NCI-H1048 (cell line): Measurements from ENCODE around the gene KCTD17.

Source experiments
- DNase-seq: peaks from one replicate; lab custom pipeline; 2025; lab: John Stamatoyannopoulos, UW

The KCTD17 gene

DNA sequence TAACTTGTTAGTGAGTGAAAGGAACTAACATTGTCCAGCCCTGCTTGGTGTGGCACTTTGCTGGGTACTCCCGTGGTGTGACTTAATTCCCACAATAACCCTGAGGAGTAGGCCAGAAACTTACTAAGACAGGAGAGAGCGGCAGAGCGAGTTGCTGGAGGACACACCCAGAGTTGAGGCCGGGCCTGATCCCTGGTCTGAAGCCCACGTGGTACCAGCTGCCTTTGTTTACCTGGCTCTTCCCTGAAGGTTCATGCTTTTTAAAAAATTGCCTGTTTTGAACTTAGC, 31.4 kb upstream of the KCTD17 start:
- DNase-seq, result no peak

DNA sequence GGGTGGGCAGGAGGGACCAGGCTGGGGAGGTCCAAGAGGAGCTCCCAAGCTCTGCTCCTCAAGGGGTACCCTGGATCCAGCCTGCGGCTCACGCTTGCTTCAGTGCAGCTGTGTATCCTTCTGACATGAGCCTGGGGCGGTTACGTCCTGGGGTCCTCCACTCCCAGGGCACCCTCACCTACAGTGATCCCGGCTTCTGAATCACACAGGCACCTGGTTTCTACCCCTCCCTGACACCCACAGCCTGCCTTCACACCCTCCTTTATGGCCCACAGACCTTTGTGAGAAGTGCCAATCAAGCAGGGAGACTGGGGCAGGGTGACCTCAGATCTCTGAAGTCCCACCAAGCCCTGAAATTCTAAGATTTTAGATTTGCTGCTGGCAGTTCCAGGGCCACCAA, 30.5 kb upstream of the KCTD17 start:
- DNase-seq, result no peak

DNA sequence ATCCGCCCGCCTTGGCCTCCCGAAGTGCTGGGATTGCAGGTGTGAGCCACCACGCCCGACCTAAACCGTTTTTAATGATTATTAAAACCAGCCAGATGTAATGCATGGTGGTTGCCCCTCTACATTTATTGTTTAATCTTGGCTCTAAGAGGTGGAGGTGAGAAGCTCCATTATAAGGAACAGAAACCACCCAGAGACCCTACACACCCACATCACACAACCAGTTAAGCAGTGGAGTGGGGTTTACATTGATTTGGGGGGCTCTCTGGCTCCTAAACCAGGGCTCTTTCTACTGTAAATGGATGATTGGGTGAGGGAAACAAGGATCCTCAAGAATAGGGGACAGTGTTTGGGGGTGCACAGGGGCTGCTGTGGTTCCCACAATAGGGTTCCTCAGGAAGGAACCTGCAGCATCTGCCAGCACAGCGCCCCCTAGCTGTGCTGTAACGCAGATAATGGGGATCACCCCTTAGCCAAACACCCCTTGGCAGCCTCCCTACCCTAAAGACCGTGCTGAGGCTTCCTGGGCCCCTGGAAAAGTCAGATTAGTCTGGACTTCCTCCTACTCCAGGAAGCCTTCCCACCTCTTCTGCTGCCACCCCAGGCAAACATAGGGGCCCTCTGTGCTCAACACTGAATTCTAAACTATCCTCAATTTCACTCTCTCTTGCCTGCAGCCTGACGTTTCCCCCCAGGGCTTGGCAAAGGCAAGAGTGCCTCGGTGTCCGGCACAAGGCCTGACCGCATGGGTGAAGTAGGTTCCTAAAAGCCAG, 29.6 kb upstream of the KCTD17 start:
- no peak for DNase-seq

DNA sequence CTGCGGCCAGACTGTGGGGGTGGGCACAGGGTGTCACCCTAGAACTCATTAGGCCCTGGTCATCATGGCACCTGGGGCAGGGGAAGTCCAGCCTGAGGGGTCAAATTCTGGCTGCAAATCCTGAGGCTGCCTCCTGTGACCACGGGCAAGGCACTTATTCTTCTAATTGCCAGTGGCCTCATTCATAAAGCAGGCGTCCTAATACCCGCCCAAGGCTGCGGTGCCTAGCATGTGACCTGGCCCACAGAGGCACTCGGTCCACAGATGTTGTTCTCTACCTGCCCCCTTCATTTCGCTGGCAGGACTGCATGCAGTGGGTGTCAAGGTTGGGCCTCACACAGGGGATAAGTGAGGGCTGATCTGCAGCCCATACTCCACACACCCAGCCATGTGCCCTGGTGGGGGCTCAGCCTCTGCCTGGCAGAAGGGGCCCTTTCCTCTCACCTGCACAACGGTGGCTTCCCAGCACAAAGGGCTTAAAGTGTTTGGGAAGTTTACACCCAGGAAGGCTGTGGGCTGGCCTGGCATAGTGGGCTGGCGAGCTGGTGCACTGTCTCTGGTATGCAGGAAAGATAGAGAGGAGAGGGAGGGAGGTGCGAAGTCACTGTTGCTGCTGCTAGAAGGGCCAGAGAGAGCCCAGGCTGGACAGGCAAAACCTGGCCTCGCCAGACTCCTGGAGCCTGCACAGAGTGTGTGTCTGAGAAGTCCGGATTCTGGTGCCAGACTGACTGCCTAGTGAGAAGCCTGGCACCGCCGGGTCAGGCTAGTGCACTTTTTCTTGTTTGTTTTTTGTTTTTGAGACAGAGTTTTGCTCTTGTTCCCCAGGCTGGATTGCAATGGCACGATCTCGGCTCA, 28.8 kb upstream of the KCTD17 start:
- no peak for DNase-seq

DNA sequence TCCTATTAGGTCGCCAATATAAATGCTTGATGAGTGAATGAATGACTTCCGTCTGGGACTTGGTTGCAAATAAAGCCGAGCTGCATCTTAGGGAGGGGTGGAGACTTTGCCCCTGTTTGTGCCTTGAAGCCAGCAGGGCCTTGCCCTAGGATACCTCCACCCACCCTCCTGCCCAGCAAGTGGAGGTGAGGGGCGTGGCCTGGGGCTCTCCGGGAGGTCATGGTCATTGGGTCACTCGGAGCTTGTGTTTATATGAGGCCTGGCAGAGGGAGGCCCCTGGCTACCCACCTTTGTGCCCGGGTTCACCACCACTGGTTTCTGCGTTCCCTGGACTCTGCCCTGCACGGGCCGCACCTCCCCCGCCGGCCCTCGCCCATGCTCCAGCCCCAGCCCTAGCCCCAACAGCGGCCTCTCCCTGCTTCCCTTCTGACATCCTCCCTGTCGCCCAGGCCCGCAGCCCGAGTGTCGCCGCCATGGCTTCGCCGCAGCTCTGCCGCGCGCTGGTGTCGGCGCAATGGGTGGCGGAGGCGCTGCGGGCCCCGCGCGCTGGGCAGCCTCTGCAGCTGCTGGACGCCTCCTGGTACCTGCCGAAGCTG, 27.7 kb upstream of the KCTD17 start:
- DNase-seq, result no peak

DNA sequence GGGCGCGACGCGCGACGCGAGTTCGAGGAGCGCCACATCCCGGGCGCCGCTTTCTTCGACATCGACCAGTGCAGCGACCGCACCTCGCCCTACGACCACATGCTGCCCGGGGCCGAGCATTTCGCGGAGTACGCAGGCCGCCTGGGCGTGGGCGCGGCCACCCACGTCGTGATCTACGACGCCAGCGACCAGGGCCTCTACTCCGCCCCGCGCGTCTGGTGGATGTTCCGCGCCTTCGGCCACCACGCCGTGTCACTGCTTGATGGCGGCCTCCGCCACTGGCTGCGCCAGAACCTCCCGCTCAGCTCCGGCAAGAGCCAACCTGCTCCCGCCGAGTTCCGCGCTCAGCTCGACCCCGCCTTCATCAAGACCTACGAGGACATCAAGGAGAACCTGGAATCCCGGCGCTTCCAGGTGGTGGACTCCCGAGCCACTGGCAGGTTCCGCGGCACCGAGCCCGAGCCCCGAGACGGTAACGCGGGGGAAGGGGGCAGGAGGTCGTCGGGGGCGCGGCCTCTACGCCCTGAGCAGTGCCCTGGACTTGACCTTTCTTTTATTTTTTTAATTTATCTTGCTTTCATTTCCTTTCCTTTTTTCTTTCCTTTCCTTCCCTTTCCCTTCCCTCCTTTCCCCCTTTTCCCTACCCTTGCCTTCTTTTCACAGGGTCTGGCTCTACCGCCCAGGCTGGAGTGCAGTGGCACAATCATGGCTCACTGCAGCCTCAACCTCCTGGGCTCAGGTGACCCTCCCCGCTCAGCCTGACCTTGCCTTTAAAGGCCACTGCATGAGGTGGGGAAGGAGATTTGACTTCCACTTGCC, 27.0 kb upstream of the KCTD17 start:
- no peak for DNase-seq

DNA sequence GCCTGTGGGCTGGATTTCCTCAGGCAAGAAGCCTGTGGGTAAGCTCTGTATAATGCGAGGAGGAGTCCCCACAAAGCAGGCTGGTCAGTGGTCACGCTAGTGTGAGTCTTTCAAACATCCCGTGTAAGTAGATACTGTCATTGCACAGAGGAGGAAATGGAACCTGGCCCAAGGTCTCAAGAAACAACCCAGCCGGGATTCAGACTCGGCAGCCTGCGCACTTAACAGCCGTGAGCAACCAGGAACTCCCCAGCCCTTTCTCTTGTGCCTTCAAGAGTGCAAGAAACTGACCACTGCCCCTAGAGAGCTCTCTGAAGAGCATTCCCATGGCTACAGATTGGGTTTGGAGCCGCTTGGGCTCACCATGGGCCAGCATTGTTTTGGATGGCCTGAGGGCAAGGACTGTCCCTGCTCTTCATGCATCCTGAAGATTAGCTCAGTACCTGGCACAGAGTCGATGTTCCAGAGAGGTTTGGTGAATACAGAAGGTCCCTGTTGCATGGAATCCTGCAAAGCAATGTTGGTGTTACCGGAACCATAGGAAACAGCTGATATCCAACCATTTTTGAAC, 26.0 kb upstream of the KCTD17 start:
- DNase-seq, result no peak

DNA sequence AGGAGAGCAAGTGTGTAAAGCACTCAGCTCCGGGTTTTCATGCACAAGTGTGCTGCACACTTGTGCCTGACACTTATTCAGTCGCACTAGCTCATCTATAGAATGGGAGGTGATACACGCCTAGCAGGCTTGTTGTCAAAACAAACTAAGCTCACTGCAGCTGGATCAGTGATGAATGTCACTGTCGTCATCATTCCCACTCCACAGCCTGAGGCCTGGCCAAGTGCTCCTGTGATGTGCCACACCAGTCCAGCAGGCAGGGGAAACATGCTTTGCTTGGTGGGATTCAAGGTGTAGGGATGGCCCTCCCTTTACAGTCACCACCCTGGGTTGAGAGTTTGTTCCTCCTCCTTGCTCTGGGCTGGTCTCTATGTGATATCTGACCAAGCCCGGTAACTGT, 25.2 kb upstream of the KCTD17 start:
- DNase-seq, result no peak

DNA sequence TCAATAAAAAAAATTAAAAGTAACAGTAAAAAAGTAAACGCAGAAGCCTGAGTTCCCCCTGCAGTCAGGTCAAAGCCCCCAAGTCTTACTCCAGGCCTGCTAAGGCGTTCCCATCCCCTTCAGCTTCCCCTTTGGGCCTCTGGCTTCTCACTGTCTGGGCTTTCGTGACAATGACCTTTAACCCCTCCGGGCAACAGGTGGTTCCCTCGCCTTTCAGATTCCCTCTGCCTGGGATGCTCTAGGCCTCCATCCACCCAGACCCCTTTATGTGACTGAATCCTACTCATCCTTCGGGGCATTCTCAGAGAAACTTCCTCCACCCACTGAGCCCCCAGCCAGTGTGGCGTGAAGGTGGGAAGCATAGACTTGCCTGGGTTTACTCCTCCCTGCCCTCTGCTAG, 24.0 kb upstream of the KCTD17 start:
- no peak for DNase-seq

DNA sequence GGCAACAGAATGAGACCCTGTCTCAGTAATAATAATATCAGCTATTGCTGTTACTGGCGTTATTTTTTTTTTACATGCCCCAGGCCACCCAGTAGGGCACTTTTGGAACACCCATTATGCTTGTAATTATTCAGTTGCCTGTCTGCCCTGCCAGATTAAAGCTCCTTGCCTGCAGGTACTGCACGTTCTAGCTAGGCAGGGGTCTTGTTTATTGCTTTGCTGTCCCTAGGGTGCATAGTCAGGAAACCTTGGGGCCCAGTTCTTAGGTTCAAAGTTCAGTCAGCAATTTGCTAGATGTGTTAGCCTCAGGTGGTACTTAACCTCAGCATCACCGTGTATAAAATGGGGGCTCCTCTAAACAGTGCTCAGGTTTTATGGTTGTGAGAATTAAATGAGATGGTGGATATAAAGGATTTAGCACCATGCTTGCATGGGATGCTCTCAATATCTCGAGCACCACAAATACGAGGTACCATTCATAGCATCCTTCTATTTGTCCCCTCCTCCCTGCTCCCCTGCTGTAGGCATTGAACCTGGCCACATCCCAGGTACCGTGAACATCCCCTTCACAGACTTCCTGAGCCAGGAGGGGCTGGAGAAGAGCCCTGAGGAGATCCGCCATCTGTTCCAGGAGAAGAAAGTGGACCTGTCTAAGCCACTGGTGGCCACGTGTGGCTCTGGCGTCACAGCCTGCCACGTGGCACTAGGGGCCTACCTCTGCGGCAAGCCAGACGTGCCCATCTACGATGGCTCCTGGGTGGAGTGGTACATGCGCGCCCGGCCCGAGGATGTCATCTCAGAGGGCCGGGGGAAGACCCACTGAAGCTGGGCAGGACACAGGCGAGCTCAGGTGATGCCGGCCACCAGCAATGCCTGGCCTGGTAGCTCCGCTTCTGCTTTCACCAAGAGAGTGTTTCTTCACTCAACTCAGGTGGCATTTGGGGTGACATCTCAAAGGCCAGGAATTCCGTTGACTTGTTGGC, 22.6 kb upstream of the KCTD17 start:
- DNase-seq, result no peak

DNA sequence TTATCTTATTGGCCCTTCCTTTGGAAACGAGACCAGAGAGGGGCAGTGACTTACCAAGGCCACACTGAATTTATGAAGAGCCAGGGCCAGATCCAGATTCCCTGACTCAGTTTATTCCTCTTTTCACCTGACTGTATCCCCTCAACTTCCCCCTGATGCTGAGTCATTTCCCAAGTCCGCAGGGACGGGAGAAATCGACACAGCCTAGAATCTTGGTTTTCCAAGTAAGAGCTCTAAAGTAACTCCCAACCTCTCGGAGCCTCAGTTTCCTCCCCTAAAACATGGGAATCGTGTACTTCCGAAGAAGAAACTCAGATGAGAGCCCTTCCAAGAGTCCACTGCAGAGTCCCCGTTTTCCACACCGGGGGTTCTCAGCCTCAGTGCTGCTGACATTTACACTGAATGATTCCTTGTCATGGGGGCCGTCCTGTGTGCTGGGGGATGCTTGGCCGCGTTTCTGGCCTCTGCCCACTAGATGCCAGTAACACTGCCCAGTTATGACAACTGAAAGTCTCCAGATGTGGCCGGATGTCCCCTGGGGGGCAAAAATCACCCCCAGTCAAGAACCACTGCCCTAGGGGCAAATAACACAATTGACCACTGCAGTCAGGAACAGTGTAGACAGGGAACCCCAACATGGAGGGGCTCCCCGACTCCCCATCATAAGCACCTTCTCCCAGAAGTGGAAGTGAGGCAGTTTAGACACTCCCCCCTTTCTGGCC, 20.8 kb upstream of the KCTD17 start:
- no peak for DNase-seq

DNA sequence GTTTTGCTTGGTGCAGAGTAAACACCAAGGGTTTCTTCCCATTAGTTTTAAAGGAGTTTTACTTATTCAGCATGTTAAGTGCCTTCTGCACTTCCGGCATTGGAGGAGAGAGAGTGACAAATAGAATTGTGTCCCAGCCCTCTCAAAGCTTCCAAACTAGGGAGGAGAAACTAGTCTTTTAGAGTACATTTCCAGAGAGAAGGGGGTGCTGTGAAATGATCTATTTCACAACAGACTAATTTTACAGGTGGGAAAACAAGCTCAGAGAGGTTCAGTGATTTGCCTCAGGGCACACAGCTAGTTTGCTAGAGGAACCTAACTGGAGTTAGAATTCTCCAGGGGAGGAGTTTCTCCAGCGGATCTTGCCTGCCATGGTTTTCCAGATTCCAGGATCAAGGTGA, 19.4 kb upstream of the KCTD17 start:
- no peak for DNase-seq

DNA sequence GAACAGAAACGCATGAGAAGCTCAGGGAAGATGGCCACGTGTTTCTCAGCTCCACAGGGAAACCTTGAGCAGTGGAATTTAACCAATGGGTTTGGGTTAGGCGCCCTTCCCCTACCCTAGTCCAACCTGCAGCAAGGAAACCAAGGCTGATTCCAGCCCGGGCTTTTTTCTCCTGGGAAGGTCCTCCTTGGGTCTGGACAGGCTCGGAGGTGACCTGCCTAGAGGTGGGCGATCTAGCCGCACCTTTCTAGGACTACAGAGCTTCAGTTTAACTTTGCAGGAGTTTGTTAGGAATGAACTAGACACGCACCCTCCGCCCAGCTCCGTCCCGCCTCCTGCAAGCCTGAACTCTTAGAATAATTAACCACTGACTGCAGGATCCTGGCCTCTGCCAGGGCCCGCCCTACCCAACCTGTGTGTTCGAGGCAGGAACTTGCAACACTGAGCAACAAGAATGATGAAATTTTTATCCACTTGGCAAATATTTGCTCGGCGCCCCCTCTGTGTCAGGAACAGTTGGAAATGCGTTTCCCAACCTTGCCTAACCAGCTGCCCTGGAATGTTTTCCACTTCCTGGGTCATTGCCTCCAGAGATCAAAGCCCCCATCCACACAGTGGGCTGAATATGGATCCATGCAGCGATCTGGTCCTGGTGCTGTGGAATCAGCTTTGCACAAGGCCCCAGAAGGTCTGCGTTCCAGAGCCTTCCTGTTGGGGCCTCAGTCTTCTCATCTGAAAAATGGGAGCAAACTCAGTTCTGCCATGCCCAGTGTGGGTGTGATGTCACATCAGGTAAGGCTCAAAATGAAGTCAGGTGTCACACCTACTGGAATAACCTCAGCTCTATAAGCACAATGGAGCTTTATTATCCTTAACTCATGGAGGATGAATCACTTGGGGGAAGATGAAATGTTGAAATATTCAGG, 18.7 kb upstream of the KCTD17 start:
- DNase-seq, result no peak

DNA sequence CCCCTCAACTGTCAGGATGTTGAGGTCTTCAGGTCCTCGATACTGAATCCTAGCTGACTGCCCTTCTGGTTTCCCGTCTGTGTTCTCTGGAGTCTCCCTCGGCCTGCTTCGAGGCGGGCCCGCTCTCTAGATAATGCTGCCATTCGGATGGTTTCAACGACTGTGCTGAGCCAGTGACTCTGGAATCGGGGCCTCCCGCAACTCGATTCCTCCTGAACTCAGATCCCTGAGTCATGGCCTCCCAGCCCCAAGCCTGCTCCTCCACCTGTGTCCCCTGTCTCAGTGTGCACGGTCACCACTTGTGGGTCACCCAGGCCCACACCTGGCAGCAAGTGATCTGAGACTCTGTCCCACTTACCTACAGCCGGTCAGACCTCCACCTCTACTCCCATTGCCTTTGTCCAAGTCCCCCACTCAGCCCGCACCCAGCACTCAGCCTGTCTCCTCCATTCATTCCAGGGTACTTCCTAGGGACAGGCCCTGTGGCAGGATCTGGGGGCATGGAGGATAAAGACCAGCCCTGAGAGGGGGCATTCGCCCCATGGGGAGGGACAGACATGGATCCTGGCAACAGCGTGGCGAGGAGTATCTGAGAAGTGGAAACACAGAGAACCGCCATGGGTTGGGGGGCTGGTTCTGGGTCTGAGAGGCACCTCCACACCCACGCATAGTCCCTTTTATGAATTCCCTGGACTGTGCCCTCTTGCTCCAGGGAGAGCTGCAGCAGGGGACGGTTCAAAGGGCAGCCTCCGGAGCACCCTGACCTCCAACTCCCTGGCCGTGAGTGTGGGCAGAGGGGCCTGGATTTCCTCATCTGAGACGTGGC, 17.7 kb upstream of the KCTD17 start:
- no peak for DNase-seq

DNA sequence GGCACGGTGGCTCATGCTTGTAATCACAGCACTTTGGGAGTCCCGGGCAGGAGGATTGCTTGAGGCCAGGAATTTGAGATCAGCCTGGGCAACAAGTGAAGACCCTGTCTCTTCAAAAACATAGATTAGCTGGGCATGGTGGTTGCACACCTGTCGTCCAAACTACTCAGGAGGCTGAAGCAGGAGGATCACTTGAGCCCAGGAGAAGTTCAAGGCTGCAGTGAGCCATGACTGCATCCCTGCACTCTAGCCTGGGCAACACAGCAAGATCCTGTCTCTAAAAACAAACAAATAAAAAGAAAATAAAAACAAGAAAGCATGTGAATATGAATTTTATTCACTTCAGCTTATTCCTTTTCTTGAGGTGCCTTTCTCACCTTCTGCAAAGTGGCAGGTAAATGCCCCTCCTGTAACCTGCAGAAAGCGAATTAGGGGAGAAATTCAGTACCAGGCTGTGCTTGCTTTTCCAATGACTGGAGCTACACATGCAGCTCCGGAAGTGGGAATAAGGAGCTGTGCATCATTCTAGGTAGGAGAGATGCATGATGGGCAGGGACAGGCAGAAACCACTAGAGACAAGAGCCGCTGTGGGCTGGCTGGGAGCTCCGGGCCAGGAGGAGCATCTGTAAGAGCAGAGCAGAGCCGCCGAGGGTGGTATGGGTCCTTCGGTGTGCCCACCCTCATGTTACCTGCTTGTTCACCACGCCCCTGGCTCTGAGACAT, 14.7 kb upstream of the KCTD17 start:
- no peak for DNase-seq

DNA sequence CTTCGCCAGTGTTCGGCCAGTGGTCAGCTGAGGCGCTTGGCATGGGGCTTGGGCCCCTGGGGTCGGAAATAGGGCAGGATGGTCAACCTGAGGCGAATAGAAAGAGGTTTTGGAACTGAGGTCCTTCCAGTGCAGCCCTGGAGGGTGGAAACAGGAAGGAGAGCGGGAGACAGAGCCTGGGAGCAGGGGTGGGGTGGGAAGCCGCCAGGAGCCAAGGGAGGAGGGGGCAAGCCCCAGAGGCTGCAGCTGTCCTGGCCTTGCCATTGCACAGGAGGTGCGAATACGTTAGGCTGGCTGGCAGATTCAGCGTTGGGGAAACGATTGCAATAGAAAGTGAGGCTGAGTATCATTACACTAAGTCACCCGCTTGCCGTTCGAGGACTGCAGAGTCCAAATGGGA, 13.9 kb upstream of the KCTD17 start:
- DNase-seq, result no peak

DNA sequence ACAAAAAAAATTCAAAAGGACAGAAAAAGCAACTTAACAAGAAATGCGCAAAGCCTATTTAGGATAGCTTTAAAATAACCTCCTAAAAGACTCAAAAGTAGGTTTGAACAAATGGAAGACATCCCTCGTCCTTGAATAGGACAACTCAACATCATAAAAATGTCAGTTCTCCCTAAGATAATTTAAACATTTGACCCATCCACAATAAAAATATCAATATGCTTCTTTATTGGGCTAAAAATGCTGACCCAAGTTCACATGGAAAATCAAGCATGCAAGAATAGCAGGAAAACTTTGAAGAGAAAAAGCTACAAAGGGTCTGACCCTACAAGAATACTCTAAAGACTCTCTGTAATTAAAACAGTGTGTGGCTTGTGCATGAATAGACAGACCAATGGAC, 12.1 kb upstream of the KCTD17 start:
- DNase-seq, result no peak
